GM20000 (cell line): ENCODE measurements around the gene FXYD4.
"Not testable (repeated sequence)": the region's sequence is repeated elsewhere in the genome, so short reads cannot be mapped to it uniquely, and the experiment has no call there.

ENCODE experiments used
- DNase-seq: peaks from one replicate; pipeline ENCODE4 v3.0.0; 2012; ENCODE audit warnings: low spot score
- CTCF ChIP-seq: IDR thresholded peaks from 2 replicates; pipeline ENCODE4 v1.5.1; 2012; ENCODE audit warnings: mild to moderate bottlenecking, control low read depth; ENCODE audit errors: extremely low read depth, missing control alignments

FXYD4 gene

DNA sequence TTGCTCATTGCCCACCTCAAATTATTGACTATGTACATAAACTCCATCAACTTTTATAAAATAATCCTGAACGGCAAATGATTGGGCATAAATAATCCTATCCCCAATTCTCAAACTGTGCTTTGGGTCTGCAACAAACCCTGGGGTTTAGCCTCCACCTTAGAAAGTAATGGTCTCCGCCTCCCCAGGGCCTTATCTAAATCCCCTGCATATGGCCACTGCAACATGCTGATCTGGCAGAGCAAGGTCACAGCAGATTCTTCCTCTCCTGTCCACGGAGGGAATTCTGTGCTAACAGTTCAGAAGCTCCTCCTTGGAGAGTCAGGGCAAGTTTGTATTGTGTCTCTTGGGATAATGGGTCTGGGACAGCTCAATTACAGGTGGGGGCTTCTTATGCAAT is 18.4 kb downstream of the FXYD4 start:
- TF ChIP-seq CTCF = no peak
- no peak for DNase-seq

DNA sequence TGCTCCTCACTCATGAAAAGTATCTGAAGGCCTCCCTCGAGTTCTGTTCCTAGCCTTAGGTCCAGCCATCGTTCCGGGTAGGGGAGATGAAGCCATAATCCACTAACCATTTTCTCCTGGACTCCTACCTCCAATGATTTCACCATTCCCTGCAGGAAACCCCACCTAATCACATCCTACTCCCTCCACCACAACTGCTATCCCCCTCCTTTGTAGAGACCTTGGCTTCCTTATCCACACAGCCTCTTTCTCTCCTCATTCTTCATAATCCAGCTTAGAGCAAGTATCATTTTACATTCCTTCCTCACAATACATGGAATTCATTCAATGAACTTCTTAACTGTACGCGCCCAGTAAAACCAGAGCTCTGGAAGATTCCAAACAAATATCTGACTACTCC is 18.9 kb downstream of the FXYD4 start:
- no peak for DNase-seq
- no peak for TF ChIP-seq CTCF

DNA sequence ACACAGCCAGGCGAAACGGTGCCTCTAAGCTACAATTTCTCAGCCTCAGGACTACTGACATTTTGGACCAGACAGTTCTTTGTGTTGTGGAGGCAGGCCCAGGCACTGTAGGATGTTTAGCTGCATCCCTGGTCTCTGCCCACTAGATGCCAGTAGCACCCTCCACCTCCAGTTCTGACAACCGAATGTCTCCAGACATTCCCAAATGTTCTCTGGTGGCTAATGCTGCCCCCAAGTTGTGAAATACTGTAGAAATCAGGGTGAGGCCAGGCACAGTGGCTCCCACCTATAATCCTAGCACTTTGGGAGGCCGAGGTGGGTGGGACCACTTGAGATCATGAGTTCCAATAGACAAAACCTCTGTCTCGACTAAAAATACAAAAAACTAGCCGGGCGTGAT is 19.3 kb downstream of the FXYD4 start:
- TF ChIP-seq CTCF = peak; percentile 16
- no peak for DNase-seq

GRCh38 chr10:43391496-43391895 is 20.1 kb downstream of the FXYD4 start:
- no peak for TF ChIP-seq CTCF
- no peak for DNase-seq

DNA sequence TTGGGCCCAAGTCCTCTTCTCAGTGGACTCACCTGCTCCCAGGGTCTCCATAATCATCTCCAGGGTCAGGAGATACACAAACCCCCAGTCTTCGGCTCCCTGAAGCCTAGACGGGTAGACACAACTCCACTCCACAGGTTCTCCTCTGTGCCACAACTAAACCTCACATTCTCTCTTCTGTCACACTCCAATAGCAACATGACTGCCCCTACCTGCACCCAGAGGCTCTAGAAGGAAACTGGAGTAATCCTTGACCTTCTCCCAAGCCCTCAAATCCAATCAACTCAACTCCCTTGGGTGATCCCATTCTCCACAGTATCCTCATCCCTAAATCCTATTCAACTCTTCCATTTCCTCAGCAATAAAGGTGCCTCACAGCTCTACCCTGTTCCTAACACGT is 21.3 kb downstream of the FXYD4 start:
- no peak for TF ChIP-seq CTCF
- DNase-seq = no peak

- not testable (repeated sequence) for DNase-seq
These were observed 21.8 kb downstream of the FXYD4 start for GRCh38 chr10:43393186-43393585.

DNA sequence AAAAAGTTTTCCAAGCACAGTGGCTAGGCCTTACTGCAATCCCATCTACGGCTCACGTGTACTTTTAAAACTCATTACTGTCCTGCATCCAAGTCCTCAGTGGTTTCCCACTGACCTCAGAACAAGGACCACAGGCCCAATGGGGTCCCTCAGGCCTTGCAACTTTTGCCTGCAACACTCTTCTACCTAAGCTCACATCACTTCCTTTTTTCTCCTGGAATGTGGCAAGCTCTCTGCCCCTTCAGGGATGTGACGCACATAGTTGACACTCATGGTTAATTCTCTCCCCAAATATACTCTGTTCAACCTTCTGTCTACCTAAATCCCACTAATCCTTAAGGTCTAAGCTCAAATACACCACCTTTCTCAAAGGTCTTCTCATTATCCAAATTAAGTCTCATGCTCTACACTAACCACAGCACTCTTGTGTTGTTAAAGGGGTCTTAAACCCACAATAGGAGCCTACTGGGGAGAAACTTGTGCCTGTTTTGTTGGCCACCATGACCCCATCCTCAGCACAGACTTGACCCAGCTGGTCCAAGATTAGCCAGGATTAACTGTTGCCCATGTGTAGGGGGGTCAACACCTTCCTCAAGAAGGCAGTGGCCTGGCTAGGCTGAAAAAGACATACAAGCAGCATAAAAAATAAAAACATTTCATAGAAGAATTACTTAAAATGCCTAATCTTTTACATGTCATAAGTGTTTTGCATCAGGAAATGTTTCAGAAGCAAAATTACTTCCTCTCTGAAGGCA is 22.3 kb downstream of the FXYD4 start:
- no peak for DNase-seq

More for the DNA sequence above, 22.3 kb downstream of the FXYD4 start:
- no peak for TF ChIP-seq CTCF
